Measurements from ENCODE around the gene ZNF679.

DNA sequence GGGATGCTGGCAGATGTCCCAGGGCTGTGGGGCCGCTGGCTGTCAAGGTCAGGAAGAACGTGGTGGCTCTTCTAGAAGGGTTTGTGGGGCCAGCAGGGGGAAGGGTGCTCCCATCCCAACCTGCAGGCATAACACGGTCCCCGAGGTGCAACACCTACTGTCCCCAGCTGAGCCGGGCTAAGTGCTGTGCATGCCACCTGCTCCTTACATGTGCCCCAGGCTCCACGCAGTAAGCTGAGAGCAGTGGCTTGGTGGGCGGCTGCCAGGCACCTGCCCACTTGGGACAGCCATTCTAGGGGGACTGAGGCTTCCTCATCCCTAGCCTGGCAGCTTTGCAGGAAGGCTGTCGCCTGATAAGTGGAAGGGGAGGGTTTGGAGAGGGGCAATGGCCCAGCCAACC lies 35.5 kb upstream of the ZNF679 start:
- no peak for TF ChIP-seq ZNF274 (IDR thresholded peaks at IDR 0.05; ENCODE audit: low read depth, low read length)
- no peak for TF ChIP-seq POLR2AphosphoS5 (IDR thresholded peaks at IDR 0.05; ENCODE audit: low read depth, low read length)
- TF ChIP-seq, protein P1, sequence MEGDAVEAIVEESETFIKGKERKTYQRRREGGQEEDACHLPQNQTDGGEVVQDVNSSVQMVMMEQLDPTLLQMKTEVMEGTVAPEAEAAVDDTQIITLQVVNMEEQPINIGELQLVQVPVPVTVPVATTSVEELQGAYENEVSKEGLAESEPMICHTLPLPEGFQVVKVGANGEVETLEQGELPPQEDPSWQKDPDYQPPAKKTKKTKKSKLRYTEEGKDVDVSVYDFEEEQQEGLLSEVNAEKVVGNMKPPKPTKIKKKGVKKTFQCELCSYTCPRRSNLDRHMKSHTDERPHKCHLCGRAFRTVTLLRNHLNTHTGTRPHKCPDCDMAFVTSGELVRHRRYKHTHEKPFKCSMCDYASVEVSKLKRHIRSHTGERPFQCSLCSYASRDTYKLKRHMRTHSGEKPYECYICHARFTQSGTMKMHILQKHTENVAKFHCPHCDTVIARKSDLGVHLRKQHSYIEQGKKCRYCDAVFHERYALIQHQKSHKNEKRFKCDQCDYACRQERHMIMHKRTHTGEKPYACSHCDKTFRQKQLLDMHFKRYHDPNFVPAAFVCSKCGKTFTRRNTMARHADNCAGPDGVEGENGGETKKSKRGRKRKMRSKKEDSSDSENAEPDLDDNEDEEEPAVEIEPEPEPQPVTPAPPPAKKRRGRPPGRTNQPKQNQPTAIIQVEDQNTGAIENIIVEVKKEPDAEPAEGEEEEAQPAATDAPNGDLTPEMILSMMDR (IDR thresholded peaks at IDR 0.05 in 2 of 3, conservative IDR thresholded peaks at IDR 0.05 in 1 of 3; ENCODE audit: borderline replicate concordance in 1 of 3, insufficient read depth in 1 of 3, low read depth in 2 of 3, low read length in 2 of 3) = no peak
- no peak for TF ChIP-seq TCF7L2 (IDR thresholded peaks at IDR 0.05; ENCODE audit: borderline replicate concordance, extremely low read depth, insufficient read depth, insufficient read length)
- TF ChIP-seq, protein P2, sequence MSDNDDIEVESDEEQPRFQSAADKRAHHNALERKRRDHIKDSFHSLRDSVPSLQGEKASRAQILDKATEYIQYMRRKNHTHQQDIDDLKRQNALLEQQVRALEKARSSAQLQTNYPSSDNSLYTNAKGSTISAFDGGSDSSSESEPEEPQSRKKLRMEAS (IDR thresholded peaks at IDR 0.05) = no peak
- no peak for TF ChIP-seq FOSL1 (IDR thresholded peaks at IDR 0.05; ENCODE audit: low read depth)
- no peak for TF ChIP-seq EZH2 (IDR thresholded peaks at IDR 0.05)
- TF ChIP-seq, protein P3, sequence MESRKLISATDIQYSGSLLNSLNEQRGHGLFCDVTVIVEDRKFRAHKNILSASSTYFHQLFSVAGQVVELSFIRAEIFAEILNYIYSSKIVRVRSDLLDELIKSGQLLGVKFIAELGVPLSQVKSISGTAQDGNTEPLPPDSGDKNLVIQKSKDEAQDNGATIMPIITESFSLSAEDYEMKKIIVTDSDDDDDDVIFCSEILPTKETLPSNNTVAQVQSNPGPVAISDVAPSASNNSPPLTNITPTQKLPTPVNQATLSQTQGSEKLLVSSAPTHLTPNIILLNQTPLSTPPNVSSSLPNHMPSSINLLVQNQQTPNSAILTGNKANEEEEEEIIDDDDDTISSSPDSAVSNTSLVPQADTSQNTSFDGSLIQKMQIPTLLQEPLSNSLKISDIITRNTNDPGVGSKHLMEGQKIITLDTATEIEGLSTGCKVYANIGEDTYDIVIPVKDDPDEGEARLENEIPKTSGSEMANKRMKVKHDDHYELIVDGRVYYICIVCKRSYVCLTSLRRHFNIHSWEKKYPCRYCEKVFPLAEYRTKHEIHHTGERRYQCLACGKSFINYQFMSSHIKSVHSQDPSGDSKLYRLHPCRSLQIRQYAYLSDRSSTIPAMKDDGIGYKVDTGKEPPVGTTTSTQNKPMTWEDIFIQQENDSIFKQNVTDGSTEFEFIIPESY (IDR thresholded peaks at IDR 0.05; ENCODE audit: extremely low read depth, insufficient replicate concordance, low read length) = no peak
- TF ChIP-seq POLR2A (IDR thresholded peaks at IDR 0.05; ENCODE audit: borderline replicate concordance, extremely low read depth, insufficient read depth, insufficient read length) = no peak
- no peak for TF ChIP-seq CBX3 (IDR thresholded peaks at IDR 0.05; ENCODE audit: low read depth)

Measured in HCT116 (cell line).